A673 (cell line): ENCODE measurements around the gene TMEM17. TPM values are rescaled to one million over a fixed set of nuclear protein-coding genes. Genes with fewer than 3 reads are reported as not detected.

Source experiments
- BruUV-seq: library from RNA; stranded (reverse); fragments of 400-500 nt; replicated peaks from 2 replicates; lab custom pipeline; 2021; lab: Mats Ljungman, UMichigan
- CTCF ChIA-PET: fragments of 300-600 bp; sonication (Branson Sonifier 250); formaldehyde crosslinking; loops from one replicate; lab custom pipeline; 2022; ENCODE audit warnings: antibody characterized with exemption; lab: Charles Lee
- POLR2A ChIA-PET: fragments of 300-600 bp; sonication (Branson Sonifier 250); formaldehyde crosslinking; loops from one replicate; lab custom pipeline; 2022; ENCODE audit warnings: antibody characterized with exemption; ENCODE audit not compliant: low non-redundant PET; lab: Charles Lee
- DNase-seq: peaks from one replicate; pipeline ENCODE4 v3.0.0-alpha.2; 2015; ENCODE audit warnings: low spot score
- H3K27ac ChIP-seq: fragments of 200-600 bp; sonication (generic); 2 replicates; pipeline ENCODE4 v1.5.1; 2016; ENCODE audit warnings: mixed run types, low read depth, mild to moderate bottlenecking, mixed read lengths, antibody characterized with exemption, low read length; ENCODE audit not compliant: poor library complexity, severe bottlenecking
- H3K27me3 ChIP-seq: fragments of 200-600 bp; sonication (generic); replicated peaks from 2 replicates; pipeline ENCODE4 v1.6.1; 2017; ENCODE audit warnings: mixed run types, low read depth, mild to moderate bottlenecking, mixed read lengths, antibody characterized with exemption, low read length; ENCODE audit not compliant: insufficient read depth, poor library complexity
- H3K36me3 ChIP-seq: fragments of 200-600 bp; sonication (generic); 2 replicates; pipeline ENCODE4 v1.6.1; 2016; ENCODE audit warnings: mixed run types, mild to moderate bottlenecking, mixed read lengths, antibody characterized with exemption, low read length; ENCODE audit not compliant: insufficient read depth, poor library complexity, severe bottlenecking
- H3K4me1 ChIP-seq: fragments of 200-600 bp; sonication (generic); 2 replicates; pipeline ENCODE4 v1.6.1; 2017; ENCODE audit warnings: mixed run types, mild to moderate bottlenecking, mixed read lengths, antibody characterized with exemption, low read length; ENCODE audit not compliant: insufficient read depth, poor library complexity, severe bottlenecking
- H3K4me3 ChIP-seq: fragments of 200-600 bp; sonication (generic); 2 replicates; pipeline ENCODE4 v1.5.1; 2016; ENCODE audit warnings: low read depth, mixed run types, mild to moderate bottlenecking, mixed read lengths, low read length; ENCODE audit not compliant: poor library complexity, severe bottlenecking
- H3K9me3 ChIP-seq: fragments of 200-600 bp; sonication (generic); 2 replicates; pipeline ENCODE4 v1.6.1; 2016; ENCODE audit warnings: mixed run types, low read depth, mild to moderate bottlenecking, mixed read lengths, antibody characterized with exemption, low read length; ENCODE audit not compliant: poor library complexity, severe bottlenecking
- EZH2 ChIP-seq: fragments of 200-600 bp; sonication (generic); IDR thresholded peaks from 2 replicates; pipeline ENCODE4 v1.6.1; 2017; ENCODE audit warnings: borderline replicate concordance, low read depth, mild to moderate bottlenecking, mixed read lengths, antibody characterized with exemption, low read length; ENCODE audit not compliant: poor library complexity, severe bottlenecking
- intact Hi-C: fragments of 100-400 bp; cut with micrococcal nuclease; formaldehyde crosslinking; loops from one replicate; pipeline ENCODE4 v1.10.0; 2022; ENCODE audit not compliant: unreplicated experiment
- total RNA-seq: library from RNA; stranded (reverse); gene quantifications from 2 replicates; pipeline ENCODE4 v1.2.3, GENCODE V29; 2021
- TF ChIP-seq, protein P1 (sequence below): fragments of 300-800, 200-600 bp; sonication (generic); conservative IDR thresholded peaks from 2 replicates; pipeline ENCODE4 v1.5.1; 2017; ENCODE audit warnings: low read depth, mild to moderate bottlenecking, antibody characterized with exemption, low read length, moderate library complexity, mixed read lengths

The TMEM17 gene
- total RNA-seq, 1 experiment from 2014 or later, result 1.5 TPM

DNA sequence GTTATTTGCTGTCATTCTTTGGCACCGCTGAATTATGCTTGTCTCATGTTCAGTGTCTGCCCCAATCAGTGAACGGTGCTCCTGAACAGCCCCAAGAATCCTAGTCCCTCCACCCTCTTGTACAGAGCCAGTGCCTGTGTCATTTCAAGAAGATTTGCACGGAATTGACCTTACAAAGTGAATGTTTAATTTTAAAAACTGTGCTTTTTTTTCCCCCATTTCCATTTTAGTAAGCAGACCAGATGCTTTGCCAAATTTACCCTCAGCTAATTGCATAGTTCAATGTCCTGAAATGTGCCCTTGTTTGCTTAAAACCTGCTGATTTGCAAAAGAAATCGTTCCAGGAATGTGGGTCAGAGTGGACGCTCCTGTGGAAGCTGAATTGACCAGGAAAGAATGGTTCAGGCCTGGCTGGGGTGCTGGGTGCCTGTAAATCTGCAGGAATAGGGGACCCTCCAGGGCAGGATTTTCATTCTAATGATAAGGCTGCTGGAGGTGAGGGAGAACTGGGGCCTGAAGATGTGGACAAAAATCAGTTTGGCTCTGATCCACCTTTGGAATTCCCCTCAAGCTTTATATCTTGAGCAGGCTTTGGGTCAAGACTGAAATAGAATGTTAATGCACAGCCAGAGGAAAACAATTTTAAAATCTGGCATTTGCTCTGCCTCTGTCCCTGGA, 20.1 kb downstream of the TMEM17 start:
- ChIA-PET POLR2A (interaction anchor here (0.6 kb wide), 1 partner anchor 8 kb away, joined by 6 read pairs; no protein-coding TSS in a partner anchor), CTCF (no interaction called here)
- BruUV-seq, result no TSS peak
- TF ChIP-seq, protein P1, sequence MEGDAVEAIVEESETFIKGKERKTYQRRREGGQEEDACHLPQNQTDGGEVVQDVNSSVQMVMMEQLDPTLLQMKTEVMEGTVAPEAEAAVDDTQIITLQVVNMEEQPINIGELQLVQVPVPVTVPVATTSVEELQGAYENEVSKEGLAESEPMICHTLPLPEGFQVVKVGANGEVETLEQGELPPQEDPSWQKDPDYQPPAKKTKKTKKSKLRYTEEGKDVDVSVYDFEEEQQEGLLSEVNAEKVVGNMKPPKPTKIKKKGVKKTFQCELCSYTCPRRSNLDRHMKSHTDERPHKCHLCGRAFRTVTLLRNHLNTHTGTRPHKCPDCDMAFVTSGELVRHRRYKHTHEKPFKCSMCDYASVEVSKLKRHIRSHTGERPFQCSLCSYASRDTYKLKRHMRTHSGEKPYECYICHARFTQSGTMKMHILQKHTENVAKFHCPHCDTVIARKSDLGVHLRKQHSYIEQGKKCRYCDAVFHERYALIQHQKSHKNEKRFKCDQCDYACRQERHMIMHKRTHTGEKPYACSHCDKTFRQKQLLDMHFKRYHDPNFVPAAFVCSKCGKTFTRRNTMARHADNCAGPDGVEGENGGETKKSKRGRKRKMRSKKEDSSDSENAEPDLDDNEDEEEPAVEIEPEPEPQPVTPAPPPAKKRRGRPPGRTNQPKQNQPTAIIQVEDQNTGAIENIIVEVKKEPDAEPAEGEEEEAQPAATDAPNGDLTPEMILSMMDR, result no peak
- TF ChIP-seq EZH2, result no peak
- Histone ChIP-seq H3K9me3 (no peaks in the 10 kb centered on the region), H3K36me3 (no peaks in the 10 kb centered on the region), H3K27me3 (no peaks in the 10 kb centered on the region), H3K27ac (no peak overlapping the region), H3K4me1 (no peaks in the 10 kb centered on the region), H3K4me3 (no peak overlapping the region)
- intact Hi-C loops, result no loop called here
- no peak for DNase-seq

DNA sequence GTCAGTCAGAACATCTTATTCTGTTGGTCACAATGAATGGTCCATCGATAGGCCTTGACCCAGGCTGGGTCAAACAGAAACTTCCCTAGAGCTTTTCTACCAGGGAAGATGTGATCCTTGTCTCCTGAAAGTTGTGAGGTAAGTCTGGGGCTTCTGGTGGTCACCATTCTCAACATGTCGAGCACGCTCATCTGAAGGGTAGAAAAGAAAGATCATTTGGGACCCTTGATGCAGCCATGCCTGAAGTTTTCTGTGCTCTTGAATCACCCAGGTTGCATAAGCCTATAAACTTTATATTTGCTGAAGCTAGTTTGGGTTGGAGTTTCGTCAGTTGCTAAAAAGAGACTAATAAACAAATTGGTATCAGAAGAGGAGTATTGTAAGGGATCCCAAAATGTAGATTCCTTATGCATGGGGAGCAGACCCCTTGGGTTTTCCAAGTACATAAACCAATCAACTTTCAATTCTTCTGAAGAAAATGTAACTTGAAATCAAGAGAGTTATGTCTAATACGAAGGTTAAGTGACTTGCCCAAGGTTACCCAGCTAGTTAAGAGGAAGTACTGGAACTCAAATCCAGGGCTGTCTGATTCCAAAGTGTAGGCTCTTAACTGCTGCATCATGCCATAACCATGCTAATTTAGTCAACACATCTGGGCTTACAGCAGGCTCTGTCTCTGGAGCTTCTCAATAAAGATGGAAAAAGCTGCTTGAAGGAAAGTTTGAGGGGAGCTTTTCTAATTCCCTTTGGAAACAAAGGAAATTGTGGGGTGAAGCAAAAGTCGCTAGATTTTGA, 23.2 kb downstream of the TMEM17 start:
- H3K4me3 ChIP-seq, result no peak overlapping the region
- H3K36me3 ChIP-seq, result no peaks in the 10 kb centered on the region
- H3K4me1 ChIP-seq, result no peaks in the 10 kb centered on the region
- ChIA-PET CTCF (no interaction called here), POLR2A (no interaction called here)
- no peaks in the 10 kb centered on the region for H3K27me3 ChIP-seq
- no TSS peak for BruUV-seq
- intact Hi-C loops, result no loop called here
- no peaks in the 10 kb centered on the region for H3K9me3 ChIP-seq
- no peak for DNase-seq
- no peak overlapping the region for H3K27ac ChIP-seq
- TF ChIP-seq, protein P1, result no peak

DNA sequence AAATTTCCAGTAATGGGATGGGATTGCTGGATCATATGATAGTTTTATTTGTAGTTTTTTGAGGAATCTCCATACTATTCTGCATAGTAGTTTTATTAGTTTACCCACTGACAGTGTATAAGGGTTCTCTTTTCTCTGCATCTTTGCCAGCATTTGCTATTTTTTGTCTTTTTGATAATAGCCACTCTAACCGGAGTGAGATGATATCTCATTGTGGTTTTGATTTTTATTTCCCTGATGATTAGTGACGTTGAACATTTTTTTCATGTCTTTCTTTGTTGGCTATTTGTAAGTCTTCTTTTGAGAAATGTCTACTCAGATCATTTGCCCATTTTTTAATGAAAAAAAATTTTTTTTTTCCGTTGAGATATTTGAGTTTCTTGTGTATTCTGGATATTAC, 26.1 kb downstream of the TMEM17 start:
- Histone ChIP-seq H3K27me3 (no peaks in the 10 kb centered on the region), H3K4me3 (no peak overlapping the region), H3K9me3 (no peaks in the 10 kb centered on the region), H3K36me3 (no peaks in the 10 kb centered on the region), H3K27ac (no peak overlapping the region), H3K4me1 (no peaks in the 10 kb centered on the region)
- ChIA-PET CTCF (no interaction called here), POLR2A (no interaction called here)
- intact Hi-C loops, result no loop called here
- DNase-seq, result no peak
- TF ChIP-seq, protein P1, result no peak
- TF ChIP-seq EZH2, result no peak
- no TSS peak for BruUV-seq
